Ovary (tissue), 9 donors: ENCODE results near the gene GCNT4. TPM values are rescaled to one million over a fixed set of nuclear protein-coding genes. Genes with fewer than 3 reads are reported as not detected.

ENCODE experiments used
- DNase-seq, 5 donors: peaks; one replicate each; pipeline ENCODE4 v3.0.0-alpha.2; 2019 to 2020
- H3K27ac ChIP-seq, 2 donors: fragments of 200-600 bp; one replicate each; pipeline versions ENCODE4 v1.5.1 to v1.8.0; 2019 to 2022
- H3K27me3 ChIP-seq: fragments of 200-600 bp; one replicate; pipeline ENCODE4 v1.8.0; 2022
- H3K36me3 ChIP-seq: fragments of 200-600 bp; sonication (generic); one replicate; pipeline ENCODE4 v1.5.1; 2019
- H3K4me1 ChIP-seq: one replicate; pipeline ENCODE4 v1.8.1; 2013; ENCODE audit warnings: mild to moderate bottlenecking, moderate library complexity; ENCODE audit not compliant: insufficient read depth
- H3K4me3 ChIP-seq: fragments of 200-600 bp; sonication (generic); one replicate; pipeline ENCODE4 v1.5.1; 2017
- H3K9me3 ChIP-seq, 2 donors: fragments of 200-600 bp in 1 of 2; sonication (generic) in 1 of 2; one replicate each; pipeline versions ENCODE4 v1.5.1 to v1.8.1; 2013 to 2019; ENCODE audit warnings: mild to moderate bottlenecking in 1 of 2, moderate library complexity in 1 of 2
- CTCF ChIP-seq, 3 donors: fragments of 450-650 bp in 2 of 3; fragments of 200-600 bp in 1 of 3; IDR thresholded peaks; one replicate each; pipeline versions ENCODE4 v1.5.1 to v1.8.0; 2016 to 2022; ENCODE audit warnings: antibody characterized with exemption in 3 of 3, mild to moderate bottlenecking in 1 of 3
- EP300 ChIP-seq: sonication (generic); formaldehyde crosslinking; IDR thresholded peaks from one replicate; pipeline ENCODE4 v1.6.1; 2017; ENCODE audit warnings: antibody characterized with exemption
- POLR2A ChIP-seq: fragments of 450-650 bp; IDR thresholded peaks from one replicate; pipeline ENCODE4 v1.6.1; 2017; ENCODE audit warnings: antibody characterized with exemption, mild to moderate bottlenecking, moderate library complexity
- WGBS, 3 donors: extraction: QIAGEN DNeasy Blood & Tissue Kit in 1 of 3; methylation state at CpG; one replicate each; pipeline versions ENCODE4 v1.1.5 to v1.1.7; 2013 to 2017; 5-methylcytosine and 5-hydroxymethylcytosine counted together
- intact Hi-C, 4 donors: fragments of 100-400 bp; cut with DNase I; formaldehyde crosslinking; loops; one replicate each; pipeline versions ENCODE4 v1.11.0 to v1.15.1; 2022 to 2023
- polyA plus RNA-seq, 2 donors: library from polyadenylated mRNA; stranded (reverse); fragments of 200-250 nt in 1 of 2; fragments of 350-450 nt in 1 of 2; fragmentation: Illumina TruSeq in 1 of 2; extraction: RNeasy Lipid Tissue Mini Kit (QIAGEN cat#74804) in 1 of 2; gene quantifications; one replicate each; pipeline ENCODE4 v1.2.3, GENCODE V29; 2013 to 2014
- total RNA-seq, 7 donors: library from RNA; depleted of rRNA in 2 of 7; stranded (reverse); fragments of >200 nt in 2 of 7; fragmentation: NEBNext Ultra II Directional in 3 of 7; extraction: Animal tissue kit (Norgen Biotek cat#: 25700) in 3 of 7; gene quantifications; one replicate each; pipeline versions ENCODE4 v1.1.0 to v1.2.4, GENCODE V29; 2016 to 2023
- donor health status: DM: no; HTN: no; CAD: no; lungs with moderate emphysema.
- donor health status: DM: no; HTN: no; CAD: no.
- donor health status: Bipolar disorder and iron deficiency.
- donor health status: DM: yes; HTN: yes; CAD: no.
- donor health status: DM: no; HTN: no; CAD: no.
- donor health status: DM: yes; HTN: yes; CAD: no.

The GCNT4 gene
- total and polyA plus RNA-seq, 9 donors = 0.95 to 3.2 (median 1.9) TPM

- intact Hi-C loops = loop anchor here in 1 of 4 donors (10.0 kb wide), 1 partner anchor 790 kb away; no protein-coding TSS in a partner anchor
These were observed 2.0 kb upstream of the GCNT4 start for GRCh38 chr5:75054134-75054930.

GRCh38 chr5:75053304-75054133, 1.2 kb upstream of the GCNT4 start:
- DNase-seq = peak; percentile 37 to 75 (median 51)
- Histone ChIP-seq H3K27ac (peak overlapping the region; percentile 78 to 92), H3K36me3 (no peaks in the 10 kb centered on the region), H3K9me3 (no peaks in the 10 kb centered on the region), H3K27me3 (no peaks in the 10 kb centered on the region), H3K4me1 (peaks cover 8% of the 10 kb centered on the region), H3K4me3 (peak overlapping the region; percentile 65)
- WGBS, 3 donors = 0 to 1% (median 0%) methylated on average over 58 to 95 of the region's 95 CpGs
- TF ChIP-seq EP300 = no peak
- peak in 1 of 3 donors; percentile 19 for TF ChIP-seq CTCF (IDR thresholded peaks at IDR 0.05)
- intact Hi-C loops = loop anchor here in 1 of 4 donors (10.0 kb wide), 1 partner anchor 789 kb away; no protein-coding TSS in a partner anchor

More at GRCh38 chr5:75054134-75054930, 2.0 kb upstream of the GCNT4 start:
- H3K4me1 ChIP-seq = peaks cover 8% of the 10 kb centered on the region
- no peaks in the 10 kb centered on the region for H3K36me3 ChIP-seq
- WGBS, 3 donors = 15 to 18% (median 18%) methylated on average over 28 of the region's 28 CpGs
- H3K9me3 ChIP-seq = no peaks in the 10 kb centered on the region
- peak in 3 of 5 donors; percentile 40 to 62 (median 45) for DNase-seq
- H3K4me3 ChIP-seq = peak overlapping the region; percentile 65
- no peaks in the 10 kb centered on the region for H3K27me3 ChIP-seq
- peak overlapping the region; percentile 78 to 92 for H3K27ac ChIP-seq
- TF ChIP-seq CTCF (IDR thresholded peaks at IDR 0.05) (no peak), EP300 (no peak), POLR2A (no peak)

GRCh38 chr5:75053054-75053303, 621 bp upstream of the GCNT4 start:
- no peaks in the 10 kb centered on the region for H3K36me3 ChIP-seq
- TF ChIP-seq POLR2A = no peak
- TF ChIP-seq CTCF (IDR thresholded peaks at IDR 0.05) = no peak
- TF ChIP-seq EP300 = no peak
- intact Hi-C loops = loop anchor here in 1 of 4 donors (10.0 kb wide), 1 partner anchor 788 kb away; no protein-coding TSS in a partner anchor
- 0% methylated on average over 6 to 40 of the region's 40 CpGs; no CpG with 5 or more reads in 1 of the 3 donors for WGBS, 3 donors
- peak in 1 of 5 donors; percentile 54 for DNase-seq
- peaks cover 9% of the 10 kb centered on the region for H3K4me1 ChIP-seq
- no peaks in the 10 kb centered on the region for H3K27me3 ChIP-seq
- peak overlapping the region; percentile 78 to 92 for H3K27ac ChIP-seq
- no peaks in the 10 kb centered on the region for H3K9me3 ChIP-seq
- peak overlapping the region; percentile 65 for H3K4me3 ChIP-seq

GRCh38 chr5:75051217-75051751, 1.1 kb downstream of the GCNT4 start:
- 77 to 79% (median 77%) methylated on average over 7 of the region's 7 CpGs for WGBS, 3 donors
- H3K27ac ChIP-seq = no peak overlapping the region
- DNase-seq = no peak
- peaks cover 12% of the 10 kb centered on the region for H3K4me1 ChIP-seq
- no peak overlapping the region for H3K4me3 ChIP-seq
- TF ChIP-seq EP300 (no peak), CTCF (IDR thresholded peaks at IDR 0.05) (no peak), POLR2A (no peak)
- intact Hi-C loops = loop anchor here in 1 of 4 donors (10.0 kb wide), 1 partner anchor 786 kb away; no protein-coding TSS in a partner anchor
- no peaks in the 10 kb centered on the region for H3K9me3 ChIP-seq
- no peaks in the 10 kb centered on the region for H3K36me3 ChIP-seq
- no peaks in the 10 kb centered on the region for H3K27me3 ChIP-seq
